H9 (cell line): ENCODE measurements around the gene ARSJ. TPM values are rescaled to one million over a fixed set of nuclear protein-coding genes. Genes with fewer than 3 reads are reported as not detected.

Source experiments
- DNase-seq: peaks from one replicate; pipeline ENCODE4 v3.0.0-alpha.2; 2017
- H2AFZ ChIP-seq: one replicate; pipeline ENCODE4 v1.6.1; 2013; ENCODE audit warnings: mild to moderate bottlenecking, low read length, control low read depth, moderate library complexity
- H2AK5ac ChIP-seq: 2 replicates; pipeline ENCODE4 v1.6.1; 2013; ENCODE audit warnings: low read length, control low read depth, mixed read lengths; ENCODE audit not compliant: insufficient read length
- H2BK120ac ChIP-seq: one replicate; pipeline ENCODE4 v1.6.1; 2013; ENCODE audit warnings: low read depth, mild to moderate bottlenecking, low read length, control low read depth, inconsistent platforms; ENCODE audit not compliant: poor library complexity, severe bottlenecking
- H2BK12ac ChIP-seq: 2 replicates; pipeline ENCODE4 v1.6.1; 2013; ENCODE audit warnings: low read length, control low read depth, mixed read lengths, low read depth; ENCODE audit not compliant: insufficient read length
- H2BK15ac ChIP-seq: 2 replicates; pipeline ENCODE4 v1.6.1; 2013; ENCODE audit warnings: low read depth, low read length, control low read depth
- H2BK20ac ChIP-seq: one replicate; pipeline ENCODE4 v1.6.1; 2013; ENCODE audit warnings: low read depth, mild to moderate bottlenecking, low read length, control low read depth, inconsistent platforms; ENCODE audit not compliant: poor library complexity, severe bottlenecking
- H2BK5ac ChIP-seq: 2 replicates; pipeline ENCODE4 v1.6.1; 2013; ENCODE audit warnings: low read length, control low read depth, mixed read lengths; ENCODE audit not compliant: insufficient read length
- H3K14ac ChIP-seq: 2 replicates; pipeline ENCODE4 v1.6.1; 2013; ENCODE audit warnings: low read length, control low read depth; ENCODE audit not compliant: insufficient read depth
- H3K18ac ChIP-seq: 2 replicates; pipeline ENCODE4 v1.6.1; 2013; ENCODE audit warnings: low read depth, mild to moderate bottlenecking, mixed read lengths, low read length, control low read depth; ENCODE audit not compliant: insufficient read length
- H3K23ac ChIP-seq: 2 replicates; pipeline ENCODE4 v1.6.1; 2013; ENCODE audit warnings: low read length, control low read depth, mixed read lengths, low read depth; ENCODE audit not compliant: insufficient read length
- H3K23me2 ChIP-seq: 2 replicates; pipeline ENCODE4 v1.6.1; 2013; ENCODE audit warnings: low read depth, mild to moderate bottlenecking, mixed read lengths, low read length, control low read depth; ENCODE audit not compliant: insufficient read length, poor library complexity, severe bottlenecking
- H3K27ac ChIP-seq: 2 replicates; pipeline ENCODE4 v1.5.1; 2013; ENCODE audit warnings: low read length, control low read depth, mixed read lengths, low read depth; ENCODE audit not compliant: insufficient read length
- H3K27me3 ChIP-seq: 2 replicates; pipeline ENCODE4 v1.6.1; 2013; ENCODE audit warnings: low read length, control low read depth, inconsistent platforms; ENCODE audit not compliant: insufficient read depth
- H3K4ac ChIP-seq: 2 replicates; pipeline ENCODE4 v1.6.1; 2013; ENCODE audit warnings: low read depth, mild to moderate bottlenecking, control low read depth, inconsistent platforms, low read length, moderate library complexity
- H3K4me1 ChIP-seq: 2 replicates; pipeline ENCODE4 v1.6.1; 2013; ENCODE audit warnings: low read length, control low read depth, inconsistent platforms; ENCODE audit not compliant: insufficient read depth
- H3K4me2 ChIP-seq: 2 replicates; pipeline ENCODE4 v1.6.1; 2013; ENCODE audit warnings: low read length, control low read depth, mixed read lengths; ENCODE audit not compliant: insufficient read length, insufficient read depth
- H3K56ac ChIP-seq: 2 replicates; pipeline ENCODE4 v1.6.1; 2013; ENCODE audit warnings: low read depth, mild to moderate bottlenecking, mixed read lengths, low read length, control low read depth; ENCODE audit not compliant: insufficient read length
- H3K79me1 ChIP-seq: 2 replicates; pipeline ENCODE4 v1.6.1; 2013; ENCODE audit warnings: low read depth, mild to moderate bottlenecking, moderate library complexity, low read length, control low read depth, inconsistent platforms; ENCODE audit not compliant: insufficient read depth, poor library complexity, severe bottlenecking
- H3K79me2 ChIP-seq: 2 replicates; pipeline ENCODE4 v1.6.1; 2013; ENCODE audit warnings: low read length, control low read depth, inconsistent platforms; ENCODE audit not compliant: insufficient read depth
- H3K9ac ChIP-seq: 2 replicates; pipeline ENCODE4 v1.6.1; 2013; ENCODE audit warnings: low read length, control low read depth, mixed read lengths; ENCODE audit not compliant: insufficient read length; ENCODE audit errors: extremely low read depth
- H3K9me3 ChIP-seq: one replicate; pipeline ENCODE4 v1.6.1; 2013; ENCODE audit warnings: low read depth, low read length, inconsistent platforms; ENCODE audit not compliant: control insufficient read depth
- H3T11ph ChIP-seq: one replicate; pipeline ENCODE4 v1.6.1; 2013; ENCODE audit warnings: mild to moderate bottlenecking, low read length, control low read depth, inconsistent platforms
- H4K20me1 ChIP-seq: one replicate; pipeline ENCODE4 v1.6.1; 2013; ENCODE audit not compliant: control insufficient read depth, insufficient read length, insufficient read depth
- H4K5ac ChIP-seq: 2 replicates; pipeline ENCODE4 v1.6.1; 2013; ENCODE audit warnings: low read depth, mild to moderate bottlenecking, mixed read lengths, low read length, control low read depth; ENCODE audit not compliant: insufficient read length
- H4K8ac ChIP-seq: replicated peaks from 2 replicates; pipeline ENCODE4 v1.6.1; 2013; ENCODE audit warnings: low read length, control low read depth, mixed read lengths, low read depth; ENCODE audit not compliant: insufficient read length
- H4K91ac ChIP-seq: 2 replicates; pipeline ENCODE4 v1.6.1; 2013; ENCODE audit warnings: low read depth, mild to moderate bottlenecking, moderate library complexity, mixed read lengths, low read length, control low read depth; ENCODE audit not compliant: insufficient read length
- H3K27ac Mint-ChIP-seq, 3 experiments: 2 replicates in 2 of 3; 3 replicates in 1 of 3; pipeline ENCODE4 v1.8.0; 2020 to 2021; ENCODE audit warnings: mixed read lengths in 3 of 3, mild to moderate bottlenecking in 1 of 3, moderate library complexity in 1 of 3
- H3K27me3 Mint-ChIP-seq: 2 replicates; pipeline ENCODE4 v1.8.0; 2021; ENCODE audit warnings: low read depth, mild to moderate bottlenecking, moderate library complexity, mixed read lengths
- H3K36me3 Mint-ChIP-seq, 3 experiments: 2 replicates in 2 of 3; 3 replicates in 1 of 3; pipeline ENCODE4 v1.8.0; 2020 to 2021; ENCODE audit warnings: low read depth in 3 of 3, mixed read lengths in 3 of 3; ENCODE audit not compliant: insufficient read depth in 1 of 3
- H3K4me1 Mint-ChIP-seq, 2 experiments: 2 replicates each; pipeline ENCODE4 v1.8.0; 2020; ENCODE audit warnings: mixed read lengths in 2 of 2
- H3K4me3 Mint-ChIP-seq, 2 experiments: 2 replicates in 1 of 2; 3 replicates in 1 of 2; pipeline ENCODE4 v1.8.0; 2020 to 2021; ENCODE audit warnings: mild to moderate bottlenecking in 2 of 2, mixed read lengths in 2 of 2, moderate library complexity in 1 of 2
- H3K9me3 Mint-ChIP-seq, 2 experiments: 2 replicates in 1 of 2; 3 replicates in 1 of 2; pipeline ENCODE4 v1.8.0; 2020; ENCODE audit warnings: mild to moderate bottlenecking in 2 of 2, mixed read lengths in 2 of 2, moderate library complexity in 1 of 2
- CTCF ChIP-seq: fragments of 200-600 bp; sonication (generic); conservative IDR thresholded peaks from 3 replicates; pipeline ENCODE4 v1.8.0; 2021; ENCODE audit warnings: antibody characterized with exemption, mild to moderate bottlenecking
- WGBS: extraction: QIAGEN DNeasy Blood & Tissue Kit; methylation state at CpG from one replicate; pipeline ENCODE4 v1.1.7; 2013; ENCODE audit warnings: missing lambda C conversion rate, low lambda C conversion rate, mixed read lengths; ENCODE audit not compliant: insufficient read length; ENCODE audit errors: extremely low coverage; 5-methylcytosine and 5-hydroxymethylcytosine counted together
- total RNA-seq: library from RNA; stranded (reverse); gene quantifications from 2 replicates; pipeline ENCODE4 v1.2.1, GENCODE V29; 2021

ARSJ gene
- total RNA-seq, 1 experiment from 2014 or later = 1.1 TPM

- H2AFZ ChIP-seq = no peak overlapping the region
- H3K14ac ChIP-seq = no peak overlapping the region
- no peak for DNase-seq
- no peak overlapping the region for H2BK5ac ChIP-seq
- H3K23ac ChIP-seq = no peak overlapping the region
- Mint-ChIP-seq H3K36me3 (peaks cover 0 to 10% (median 0%) of the 10 kb centered on the region in 3 experiments; a peak in 3 of 7 replicates), H3K27ac (no peak overlapping the region), H3K4me1 (peaks cover 20 to 23% of the 10 kb centered on the region in 2 experiments), H3K4me3 (no peak overlapping the region), H3K9me3 (peaks cover 7 to 8% of the 10 kb centered on the region in 2 experiments; a peak in 2 of 5 replicates), H3K27me3 (no peaks in the 10 kb centered on the region)
- H4K20me1 ChIP-seq = no peaks in the 10 kb centered on the region
- no peak overlapping the region for H2AK5ac ChIP-seq
- H3K79me2 ChIP-seq = no peaks in the 10 kb centered on the region
- no peak overlapping the region for H4K8ac ChIP-seq
- no peak overlapping the region for H3K18ac ChIP-seq
- H3K4ac ChIP-seq = no peak overlapping the region
- no peaks in the 10 kb centered on the region for H3K9me3 ChIP-seq
- H2BK12ac ChIP-seq = no peak overlapping the region
- no peak overlapping the region for H3K56ac ChIP-seq
- no peaks in the 10 kb centered on the region for H3K27me3 ChIP-seq
- no peaks in the 10 kb centered on the region for H3K79me1 ChIP-seq
- H3K27ac ChIP-seq = no peak overlapping the region
- no peak overlapping the region for H4K5ac ChIP-seq
- H3K4me1 ChIP-seq = no peaks in the 10 kb centered on the region
- WGBS = no CpG with 5 or more reads among the region's 1 CpG
- no peak for TF ChIP-seq CTCF
- H2BK15ac ChIP-seq = no peak overlapping the region
- H3K4me2 ChIP-seq = no peak overlapping the region
- H4K91ac ChIP-seq = no peak overlapping the region
- H3K9ac ChIP-seq = no peak overlapping the region
- H3T11ph ChIP-seq = no peak overlapping the region
- no peaks in the 10 kb centered on the region for H3K23me2 ChIP-seq
- H2BK20ac ChIP-seq = no peak overlapping the region
- H2BK120ac ChIP-seq = no peak overlapping the region
These were observed 96.8 kb downstream of the ARSJ start for GRCh38 chr4:113882668-113883067.
